ENCODE data around the gene CPPED1.

Gene CPPED1

GRCh38 chr16:12653820-12654392, 149.8 kb downstream of the CPPED1 start:
- FAIRE-seq, result no peak
- no peak for DNase-seq (ENCODE audit: insufficient read length, low spot score)

GRCh38 chr16:12652924-12653323, 150.8 kb downstream of the CPPED1 start:
- DNase-seq (ENCODE audit: insufficient read length, low spot score) (no peak), FAIRE-seq (no peak)

- no peak for FAIRE-seq
- no peak for DNase-seq (ENCODE audit: insufficient read length, low spot score)
These were observed 151.7 kb downstream of the CPPED1 start for GRCh38 chr16:12651765-12652512.

GRCh38 chr16:12649356-12649755, 154.3 kb downstream of the CPPED1 start:
- DNase-seq (ENCODE audit: insufficient read length, low spot score), result no peak
- FAIRE-seq, result no peak

GRCh38 chr16:12646490-12647274, 157.0 kb downstream of the CPPED1 start:
- DNase-seq (ENCODE audit: insufficient read length, low spot score) (no peak), FAIRE-seq (no peak)

- no peak for DNase-seq (ENCODE audit: insufficient read length, low spot score)
- no peak for FAIRE-seq
These were observed 157.6 kb downstream of the CPPED1 start for GRCh38 chr16:12646098-12646489.

- FAIRE-seq (no peak), DNase-seq (ENCODE audit: insufficient read length, low spot score) (no peak)
These were observed 160.6 kb downstream of the CPPED1 start for GRCh38 chr16:12643034-12643455.

GRCh38 chr16:12639044-12639443, 164.6 kb downstream of the CPPED1 start:
- no peak for DNase-seq (ENCODE audit: insufficient read length, low spot score)
- no peak for FAIRE-seq

- FAIRE-seq (no peak), DNase-seq (ENCODE audit: insufficient read length, low spot score) (no peak)
These were observed 166.7 kb downstream of the CPPED1 start for GRCh38 chr16:12637002-12637401.

GRCh38 chr16:12629271-12629670, 174.4 kb downstream of the CPPED1 start:
- no peak for FAIRE-seq

GRCh38 chr16:12628536-12628935, 175.2 kb downstream of the CPPED1 start:
- no peak for DNase-seq (ENCODE audit: insufficient read length, low spot score)
- FAIRE-seq, result no peak

More at GRCh38 chr16:12629271-12629670, 174.4 kb downstream of the CPPED1 start:
- no peak for DNase-seq (ENCODE audit: insufficient read length, low spot score)

- DNase-seq (ENCODE audit: insufficient read length, low spot score) (no peak), FAIRE-seq (no peak)
These were observed 176.3 kb downstream of the CPPED1 start for GRCh38 chr16:12627394-12627793.

- FAIRE-seq (no peak), DNase-seq (ENCODE audit: insufficient read length, low spot score) (no peak)
These were observed 177.3 kb downstream of the CPPED1 start for GRCh38 chr16:12626411-12626810.

GRCh38 chr16:12625716-12626115, 178.0 kb downstream of the CPPED1 start:
- FAIRE-seq, result no peak

GRCh38 chr16:12625068-12625467, 178.6 kb downstream of the CPPED1 start:
- FAIRE-seq (no peak), DNase-seq (ENCODE audit: insufficient read length, low spot score) (no peak)

More at GRCh38 chr16:12625716-12626115, 178.0 kb downstream of the CPPED1 start:
- no peak for DNase-seq (ENCODE audit: insufficient read length, low spot score)

- no peak for DNase-seq (ENCODE audit: insufficient read length, low spot score)
- FAIRE-seq, result no peak
These were observed 183.5 kb downstream of the CPPED1 start for GRCh38 chr16:12620150-12620549.

GRCh38 chr16:12618515-12618914, 185.2 kb downstream of the CPPED1 start:
- no peak for DNase-seq (ENCODE audit: insufficient read length, low spot score)
- FAIRE-seq, result no peak

- no peak for DNase-seq (ENCODE audit: insufficient read length, low spot score)
- no peak for FAIRE-seq
These were observed 186.3 kb downstream of the CPPED1 start for GRCh38 chr16:12617401-12617819.

GRCh38 chr16:12614662-12615278, 188.9 kb downstream of the CPPED1 start:
- FAIRE-seq, result no peak
- DNase-seq (ENCODE audit: insufficient read length, low spot score), result no peak

GRCh38 chr16:12613992-12614661, 189.6 kb downstream of the CPPED1 start:
- DNase-seq (ENCODE audit: insufficient read length, low spot score) (no peak), FAIRE-seq (no peak)

Measured in HTR-8/SVneo (cell line).